ENCODE results near the gene SLC17A3. TPM values are rescaled to one million over a fixed set of nuclear protein-coding genes. Genes with fewer than 3 reads are reported as not detected.

The SLC17A3 gene
- total RNA-seq, 1 experiment from 2014 or later, result not detected

- ATAC-seq (no peak), DNase-seq (ENCODE audit: low read depth, low spot score) (no peak)
- TF ChIP-seq SIN3A (IDR thresholded peaks at IDR 0.05; ENCODE audit: borderline replicate concordance, insufficient read depth, low read depth, low read length) (no peak), REST (IDR thresholded peaks at IDR 0.05; ENCODE audit: insufficient read depth in 1 of 2, low read depth in 2 of 2, low read length in 1 of 2) (no peak), POLR2AphosphoS5 (IDR thresholded peaks at IDR 0.05; ENCODE audit: low read depth, low read length) (no peak), CTCF (IDR thresholded peaks at IDR 0.05) (no peak), TCF7L2 (IDR thresholded peaks at IDR 0.05; ENCODE audit: low read depth, low read length) (no peak)
- no peaks in the 10 kb centered on the region for H3K36me3 ChIP-seq (ENCODE audit: control insufficient read depth, insufficient read depth, low read length)
- H3K4me3 ChIP-seq (ENCODE audit: low read depth in 2 of 2, low read length in 2 of 2), result no peak overlapping the region
- H3K27me3 ChIP-seq (ENCODE audit: control insufficient read depth, insufficient read depth, low read length), result no peaks in the 10 kb centered on the region; the same call in 1 of the 2 replicates
- H3K27ac ChIP-seq (ENCODE audit: low read length), result no peak overlapping the region
- POLR2A ChIA-PET, result no interaction called here
- H3K4me1 ChIP-seq (ENCODE audit: control insufficient read depth, insufficient read depth, low read length), result no peaks in the 10 kb centered on the region
- BruUV-seq (replicated peaks), result no TSS peak
- in situ Hi-C loops (cut with HindIII; ENCODE audit: low pct_unique_long_range_greater_than_20kb, low sequenced_read_pairs), result no loop called here
- H3K9me3 ChIP-seq (ENCODE audit: control insufficient read depth, insufficient read depth, low read depth, low read length), result no peaks in the 10 kb centered on the region
- intact Hi-C loops (cut with micrococcal nuclease; ENCODE audit: unreplicated experiment), result no loop called here
- CTCF ChIA-PET, result no interaction called here
Measured at GRCh38 chr6:25903467-25904099, 29.5 kb upstream of the SLC17A3 start.

GRCh38 chr6:25902071-25902470, 28.0 kb upstream of the SLC17A3 start:
- BruUV-seq (replicated peaks), result no TSS peak
- intact Hi-C loops (cut with micrococcal nuclease; ENCODE audit: unreplicated experiment), result no loop called here

More at GRCh38 chr6:25902071-25902470, 28.0 kb upstream of the SLC17A3 start:
- ATAC-seq, result no peak
- Histone ChIP-seq H3K4me3 (ENCODE audit: low read depth in 2 of 2, low read length in 2 of 2) (no peak overlapping the region), H3K9me3 (ENCODE audit: control insufficient read depth, insufficient read depth, low read depth, low read length) (no peaks in the 10 kb centered on the region), H3K27me3 (ENCODE audit: control insufficient read depth, insufficient read depth, low read length) (no peaks in the 10 kb centered on the region), H3K36me3 (ENCODE audit: control insufficient read depth, insufficient read depth, low read length) (no peaks in the 10 kb centered on the region), H3K4me1 (ENCODE audit: control insufficient read depth, insufficient read depth, low read length) (no peaks in the 10 kb centered on the region), H3K27ac (ENCODE audit: low read length) (no peak overlapping the region)
- in situ Hi-C loops (cut with HindIII; ENCODE audit: low pct_unique_long_range_greater_than_20kb, low sequenced_read_pairs), result no loop called here
- ChIA-PET POLR2A (no interaction called here), CTCF (interaction anchor here (0.6 kb wide), 1 partner anchor 12 kb away, joined by 5 read pairs; no protein-coding TSS in a partner anchor)
- no peak for DNase-seq (ENCODE audit: low read depth, low spot score)
- TF ChIP-seq REST (IDR thresholded peaks at IDR 0.05; ENCODE audit: insufficient read depth in 1 of 2, low read depth in 2 of 2, low read length in 1 of 2), result no peak
- TF ChIP-seq CTCF (IDR thresholded peaks at IDR 0.05), result no peak
- no peak for TF ChIP-seq SIN3A (IDR thresholded peaks at IDR 0.05; ENCODE audit: borderline replicate concordance, insufficient read depth, low read depth, low read length)
- no peak for TF ChIP-seq TCF7L2 (IDR thresholded peaks at IDR 0.05; ENCODE audit: low read depth, low read length)
- no peak for TF ChIP-seq POLR2AphosphoS5 (IDR thresholded peaks at IDR 0.05; ENCODE audit: low read depth, low read length)
